ENCODE results near the gene EFNB3. TPM values are rescaled to one million over a fixed set of nuclear protein-coding genes. Genes with fewer than 3 reads are reported as not detected.

The EFNB3 gene
- total and polyA plus RNA-seq, 10 of the 15 experiments (the other 5 are each of a cell fraction or from before 2014, with no cell fraction given) = 0.01 to 0.13 (median 0.04) TPM; not detected in 5

- TF ChIP-seq, protein P1, sequence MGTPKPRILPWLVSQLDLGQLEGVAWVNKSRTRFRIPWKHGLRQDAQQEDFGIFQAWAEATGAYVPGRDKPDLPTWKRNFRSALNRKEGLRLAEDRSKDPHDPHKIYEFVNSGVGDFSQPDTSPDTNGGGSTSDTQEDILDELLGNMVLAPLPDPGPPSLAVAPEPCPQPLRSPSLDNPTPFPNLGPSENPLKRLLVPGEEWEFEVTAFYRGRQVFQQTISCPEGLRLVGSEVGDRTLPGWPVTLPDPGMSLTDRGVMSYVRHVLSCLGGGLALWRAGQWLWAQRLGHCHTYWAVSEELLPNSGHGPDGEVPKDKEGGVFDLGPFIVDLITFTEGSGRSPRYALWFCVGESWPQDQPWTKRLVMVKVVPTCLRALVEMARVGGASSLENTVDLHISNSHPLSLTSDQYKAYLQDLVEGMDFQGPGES (IDR thresholded peaks at IDR 0.05) = no peak
These were observed 45.4 kb downstream of the EFNB3 start (continued) for GRCh38 chr17:7750321-7750821.

DNA sequence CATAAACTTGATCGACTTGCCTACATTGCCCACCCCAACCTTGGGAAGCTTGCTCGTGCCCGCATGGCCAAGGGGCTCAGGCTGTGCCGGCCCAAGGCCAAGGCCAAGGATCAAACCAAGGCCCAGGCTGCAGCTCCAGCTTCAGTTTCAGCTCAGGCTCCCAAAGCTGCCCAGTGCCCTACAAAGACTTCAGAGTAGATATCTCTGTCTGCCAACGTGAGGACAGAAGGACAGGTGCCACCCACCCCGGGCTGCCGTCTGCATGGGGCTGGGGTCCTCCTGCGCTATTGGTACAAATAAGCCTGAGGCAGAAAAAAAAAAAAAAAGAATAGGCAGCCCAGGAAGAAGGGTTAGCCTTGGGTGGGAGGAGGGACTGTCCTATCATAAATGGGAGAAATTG is 49.7 kb downstream of the EFNB3 start:
- ChIA-PET SMC1A (ENCODE audit: uncharacterized antibody, unreplicated experiment) (no interaction called here), CTCF (no interaction called here), POLR2A (no interaction called here), RAD21 (ENCODE audit: unreplicated experiment) (no interaction called here)
- 44% methylated on average over 8 of the region's 8 CpGs for WGBS (ENCODE audit: insufficient coverage, insufficient replicate concordance, low lambda C conversion rate, missing lambda C conversion rate)
- Histone ChIP-seq H3K27me3 (replicated peaks in 1 of 2; ENCODE audit: control insufficient read depth in 2 of 2, insufficient read depth in 2 of 2, low read length in 1 of 2) (no peaks in the 10 kb centered on the region), H3K4me1 (ENCODE audit: control insufficient read depth, insufficient read depth, low read length) (no peaks in the 10 kb centered on the region), H3K4me2 (ENCODE audit: control insufficient read depth, insufficient read depth) (no peak overlapping the region), H3K27ac (ENCODE audit: control insufficient read depth, insufficient read depth) (no peak overlapping the region), H3K9ac (ENCODE audit: control insufficient read depth, insufficient read depth, low read length) (no peak overlapping the region), H3K79me2 (ENCODE audit: control insufficient read depth, insufficient read depth, low read length) (no peaks in the 10 kb centered on the region), H2AFZ (ENCODE audit: control insufficient read depth, low read depth, low read length) (no peak overlapping the region), H4K20me1 (ENCODE audit: control insufficient read depth, insufficient read depth) (no peaks in the 10 kb centered on the region), H3K36me3 (ENCODE audit: control insufficient read depth in 2 of 2, insufficient read depth in 2 of 2, low read length in 1 of 2) (no peaks in the 10 kb centered on the region), H3K9me3 (replicated peaks; ENCODE audit: control insufficient read depth, insufficient read depth, low read length) (no peaks in the 10 kb centered on the region), H3K4me3 (no peak overlapping the region)
- intact Hi-C loops (cut with micrococcal nuclease; ENCODE audit: unreplicated experiment) (no loop called here), in situ Hi-C loops (cut with MboI) (no loop called here)
- DNase-seq (ENCODE audit: low read depth, low spot score) (no peak), ATAC-seq (no peak), FAIRE-seq (no peak)
- TF ChIP-seq ZBTB4 (CRISPR knock-in tag; IDR thresholded peaks at IDR 0.05) (no peak), FOXK2 (IDR thresholded peaks at IDR 0.05) (no peak), MTA3 (IDR thresholded peaks at IDR 0.05; ENCODE audit: borderline replicate concordance, low read length) (no peak)
- BruUV-seq (replicated peaks) = no TSS peak
